ENCODE data around the gene CLDN10.

- TF ChIP-seq CSDC2 (CRISPR knock-in tag; IDR thresholded peaks at IDR 0.05) (no peak), TSHZ2 (CRISPR knock-in tag; IDR thresholded peaks at IDR 0.05) (no peak), POU6F1 (CRISPR knock-in tag; IDR thresholded peaks at IDR 0.05; ENCODE audit: borderline replicate concordance, low read depth) (no peak), CREB5 (CRISPR knock-in tag; IDR thresholded peaks at IDR 0.05; ENCODE audit: low read depth) (no peak)
These were observed 7.9 kb downstream of the CLDN10 start for GRCh38 chr13:95560387-95560786.

All from SK-N-SH treated with all-trans-retinoic acid at 6 μM for 48 hours (cell line).